ENCODE data around the gene KHNYN. TPM values are rescaled to one million over a fixed set of nuclear protein-coding genes. Genes with fewer than 3 reads are reported as not detected.
A peak's percentile ranks its signal among the peaks of the same experiment; 100 is the strongest.
"Not testable (repeated sequence)": the region's sequence is repeated elsewhere in the genome, so short reads cannot be mapped to it uniquely, and the experiment has no call there.

KHNYN gene
- 39.8 and 57.6 TPM in 2 replicates for total RNA-seq

GRCh38 chr14:24429395-24430142, at the start of gene KHNYN, which contains the start of gene CBLN3:
TSS of gene KHNYN (plus strand) at chr14:24429954. CDS start at chr14:24430731, 777 bp downstream.
TSS of gene CBLN3 (minus strand) at chr14:24429668. CDS start at chr14:24429054, 614 bp downstream.
- DNase-seq (ENCODE audit: extremely low read depth, low read depth, low spot score), result no peak

- DNase-seq (ENCODE audit: extremely low read depth, low read depth, low spot score), result no peak
Measured at GRCh38 chr14:24381363-24382063, 48.2 kb upstream of the KHNYN start.

- DNase-seq (ENCODE audit: extremely low read depth, low read depth, low spot score), result no peak
Measured at GRCh38 chr14:24382064-24382371, 47.7 kb upstream of the KHNYN start.

GRCh38 chr14:24384169-24384568, 45.6 kb upstream of the KHNYN start:
- DNase-seq (ENCODE audit: extremely low read depth, low read depth, low spot score), result no peak

- no peak for DNase-seq (ENCODE audit: extremely low read depth, low read depth, low spot score)
Measured at GRCh38 chr14:24385524-24385923, 44.2 kb upstream of the KHNYN start.

- no peak for DNase-seq (ENCODE audit: extremely low read depth, low read depth, low spot score)
Measured at GRCh38 chr14:24387009-24387345, 42.8 kb upstream of the KHNYN start.

GRCh38 chr14:24387579-24387978, 42.2 kb upstream of the KHNYN start:
- DNase-seq (ENCODE audit: extremely low read depth, low read depth, low spot score), result not testable (repeated sequence)

GRCh38 chr14:24388474-24389179, 41.1 kb upstream of the KHNYN start:
- DNase-seq (ENCODE audit: extremely low read depth, low read depth, low spot score), result no peak

- peak; percentile 12 for DNase-seq (ENCODE audit: extremely low read depth, low read depth, low spot score)
Measured at GRCh38 chr14:24389226-24389848, 40.4 kb upstream of the KHNYN start.

GRCh38 chr14:24390701-24391468, 38.9 kb upstream of the KHNYN start:
- DNase-seq (ENCODE audit: extremely low read depth, low read depth, low spot score), result no peak

GRCh38 chr14:24392325-24393091, 37.2 kb upstream of the KHNYN start:
- DNase-seq (ENCODE audit: extremely low read depth, low read depth, low spot score), result peak; percentile 7

- no peak for DNase-seq (ENCODE audit: extremely low read depth, low read depth, low spot score)
Measured at GRCh38 chr14:24394275-24394674, 35.5 kb upstream of the KHNYN start.

GRCh38 chr14:24395609-24396582, 33.9 kb upstream of the KHNYN start:
- DNase-seq (ENCODE audit: extremely low read depth, low read depth, low spot score), result no peak

GRCh38 chr14:24397639-24398292, 32.0 kb upstream of the KHNYN start:
- DNase-seq (ENCODE audit: extremely low read depth, low read depth, low spot score), result no peak

- no peak for DNase-seq (ENCODE audit: extremely low read depth, low read depth, low spot score)
Measured at GRCh38 chr14:24398293-24398652, 31.5 kb upstream of the KHNYN start.

- DNase-seq (ENCODE audit: extremely low read depth, low read depth, low spot score), result no peak
Measured at GRCh38 chr14:24398653-24399446, 30.9 kb upstream of the KHNYN start, which contains the start of gene NYNRIN. TSS of gene NYNRIN (plus strand) at chr14:24399003. CDS start at chr14:24399247, 244 bp downstream.

- no peak for DNase-seq (ENCODE audit: extremely low read depth, low read depth, low spot score)
Measured at GRCh38 chr14:24399447-24399822, 30.3 kb upstream of the KHNYN start.

Measured in glomerular endothelial cell (primary cell).